ENCODE results near the gene AREL1.

AREL1 gene

GRCh38 chr14:74698465-74698864 is 14.4 kb downstream of the AREL1 start:
- DNase-seq (ENCODE audit: low spot score): no peak

- DNase-seq (ENCODE audit: low spot score): no peak
Measured at GRCh38 chr14:74697976-74698375, 14.9 kb downstream of the AREL1 start.

- no peak for DNase-seq (ENCODE audit: low spot score)
Measured at GRCh38 chr14:74697543-74697942, 15.3 kb downstream of the AREL1 start.

GRCh38 chr14:74697011-74697410 is 15.9 kb downstream of the AREL1 start:
- no peak for DNase-seq (ENCODE audit: low spot score)

GRCh38 chr14:74695406-74695805 is 17.5 kb downstream of the AREL1 start:
- no peak for DNase-seq (ENCODE audit: low spot score)

- no peak for DNase-seq (ENCODE audit: low spot score)
Measured at GRCh38 chr14:74693191-74693590, 19.7 kb downstream of the AREL1 start.

DNA sequence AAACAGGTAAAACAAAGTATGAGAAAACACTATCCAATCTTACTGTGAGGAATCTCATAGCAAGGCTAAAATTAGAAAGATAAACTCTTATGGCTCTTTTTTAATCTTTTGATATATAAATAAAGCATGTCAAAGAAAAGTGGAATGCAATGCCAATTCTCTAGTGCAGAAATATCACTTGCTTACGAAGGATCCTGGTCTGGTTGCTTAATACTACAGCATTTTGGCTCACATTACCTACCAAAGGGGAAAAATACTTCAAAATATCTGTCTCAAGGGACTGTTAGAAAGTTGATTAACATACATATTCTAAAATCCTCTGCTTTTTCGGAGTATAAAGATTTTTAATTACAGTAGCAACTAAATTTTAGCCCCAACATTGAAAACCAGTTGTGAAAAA is 21.4 kb downstream of the AREL1 start:
- DNase-seq (ENCODE audit: low spot score): no peak

- DNase-seq (ENCODE audit: low spot score): no peak
Measured at GRCh38 chr14:74685921-74686678, 26.8 kb downstream of the AREL1 start.

DNA sequence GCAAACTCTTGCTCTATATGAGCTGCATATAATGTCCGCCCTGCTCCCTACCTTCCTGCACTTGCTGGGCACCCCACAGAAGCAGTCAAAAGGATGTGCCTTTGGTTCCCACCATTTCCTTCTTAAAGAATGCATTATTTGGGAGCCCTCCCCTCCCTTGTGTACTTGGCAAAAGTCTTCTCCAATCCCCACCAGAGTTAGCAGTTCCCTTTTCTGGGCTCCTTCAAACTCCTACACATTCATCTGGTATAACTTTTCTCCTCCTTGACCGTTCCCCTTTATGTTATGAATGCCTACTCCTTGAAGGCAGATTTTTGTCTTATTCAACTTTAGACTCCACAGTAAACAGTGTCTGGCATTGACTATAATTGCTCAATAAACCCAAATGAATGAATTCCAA is 27.8 kb downstream of the AREL1 start:
- DNase-seq (ENCODE audit: low spot score): peak; percentile 12

GRCh38 chr14:74684434-74684833 is 28.4 kb downstream of the AREL1 start:
- peak; percentile 74 for DNase-seq (ENCODE audit: low spot score)

DNA sequence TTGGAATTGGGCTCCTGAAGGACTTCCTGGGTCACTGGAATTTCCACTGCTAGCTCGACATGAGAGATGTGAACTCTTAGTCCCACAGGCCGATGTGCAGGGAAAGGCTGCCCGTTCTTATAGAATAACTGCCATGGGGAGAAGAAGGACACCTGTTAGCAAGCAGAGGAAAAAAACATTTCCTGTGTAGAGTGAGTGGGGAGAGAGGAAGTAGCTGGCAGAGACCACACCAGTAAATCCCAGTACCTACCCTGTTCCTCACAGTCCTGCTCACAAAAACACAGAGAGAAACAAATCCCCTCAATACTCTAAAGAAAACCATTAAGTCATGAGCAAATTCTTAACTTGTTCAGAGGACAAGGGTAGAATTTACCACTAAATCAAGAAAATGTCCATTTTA is 29.5 kb downstream of the AREL1 start:
- peak; percentile 12 for DNase-seq (ENCODE audit: low spot score)

DNA sequence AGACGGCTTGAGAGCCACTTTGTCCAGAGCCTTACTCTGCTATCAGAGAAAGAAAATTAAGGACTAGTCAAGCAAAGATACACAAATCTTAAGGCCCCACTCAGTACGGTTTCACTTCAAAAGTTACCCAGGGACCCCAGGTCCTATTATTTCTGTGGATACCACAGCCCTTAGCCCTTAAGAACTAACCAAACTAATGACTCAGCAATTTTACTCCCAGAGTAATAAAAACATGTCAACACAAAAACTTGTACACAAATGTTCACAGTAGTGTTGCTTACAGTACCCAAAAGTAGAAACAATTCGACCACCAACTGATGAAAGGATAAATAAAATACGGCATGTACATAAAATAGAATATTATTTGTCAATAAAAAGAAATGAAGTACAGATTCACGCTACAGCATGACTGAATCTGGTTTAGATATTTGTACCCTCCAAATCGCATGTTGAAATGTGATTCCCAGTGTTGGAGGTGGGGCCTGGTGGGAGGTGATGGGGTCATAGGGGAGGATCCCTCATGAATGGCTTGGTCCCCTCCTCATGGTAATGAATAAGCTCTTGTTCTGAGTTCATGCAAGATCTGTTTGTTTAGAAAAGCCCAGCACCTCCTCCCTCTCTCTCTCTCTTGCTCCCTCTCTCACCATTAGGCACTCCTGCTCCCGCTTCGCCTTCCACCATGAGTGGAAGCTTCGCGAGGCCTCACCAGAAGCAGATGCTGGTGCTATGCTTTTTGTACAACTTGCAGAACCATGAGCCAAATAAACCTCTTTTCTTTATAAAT is 30.5 kb downstream of the AREL1 start:
- DNase-seq (ENCODE audit: low spot score): no peak

- no peak for DNase-seq (ENCODE audit: low spot score)
Measured at GRCh38 chr14:74675219-74675618, 37.7 kb downstream of the AREL1 start.

GRCh38 chr14:74673768-74674167 is 39.1 kb downstream of the AREL1 start:
- no peak for DNase-seq (ENCODE audit: low spot score)

- DNase-seq (ENCODE audit: low spot score): no peak
Measured at GRCh38 chr14:74671789-74672188, 41.1 kb downstream of the AREL1 start.

DNA sequence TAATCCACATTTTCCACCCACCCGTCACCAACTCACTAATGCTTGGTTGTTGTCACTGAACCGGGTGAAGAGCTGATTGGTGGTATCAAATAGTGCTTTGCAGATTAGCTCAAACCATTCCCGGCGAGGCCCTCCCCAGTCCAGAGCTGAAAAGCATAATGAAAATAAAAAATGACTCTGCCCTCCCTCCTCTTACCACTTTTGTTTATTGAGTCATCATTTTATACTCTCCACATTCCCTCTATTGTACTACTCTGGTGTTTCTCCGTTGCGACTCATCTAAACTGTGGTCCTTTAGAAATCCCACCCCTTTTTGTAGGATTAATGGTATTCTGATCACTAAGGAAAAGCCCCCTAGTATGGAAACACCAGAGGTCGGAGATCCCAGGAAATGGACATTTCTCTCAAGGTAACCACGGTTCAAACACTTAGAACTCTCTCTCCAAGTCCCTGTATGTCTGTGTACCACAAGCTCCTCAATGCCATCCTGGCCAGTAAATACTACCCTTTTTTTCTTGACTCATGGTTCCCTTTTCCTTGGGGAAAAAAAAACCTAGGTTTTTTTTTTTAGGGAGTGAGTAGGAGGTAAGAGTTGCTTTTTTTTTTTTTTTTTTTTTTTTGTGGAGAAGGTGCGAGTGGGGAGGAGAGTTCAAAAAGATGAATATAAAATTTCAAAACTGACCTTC is 42.0 kb downstream of the AREL1 start:
- DNase-seq (ENCODE audit: low spot score): no peak

GRCh38 chr14:74669846-74670245 is 43.0 kb downstream of the AREL1 start:
- no peak for DNase-seq (ENCODE audit: low spot score)

GRCh38 chr14:74669256-74669655 is 43.6 kb downstream of the AREL1 start:
- DNase-seq (ENCODE audit: low spot score): no peak

DNA sequence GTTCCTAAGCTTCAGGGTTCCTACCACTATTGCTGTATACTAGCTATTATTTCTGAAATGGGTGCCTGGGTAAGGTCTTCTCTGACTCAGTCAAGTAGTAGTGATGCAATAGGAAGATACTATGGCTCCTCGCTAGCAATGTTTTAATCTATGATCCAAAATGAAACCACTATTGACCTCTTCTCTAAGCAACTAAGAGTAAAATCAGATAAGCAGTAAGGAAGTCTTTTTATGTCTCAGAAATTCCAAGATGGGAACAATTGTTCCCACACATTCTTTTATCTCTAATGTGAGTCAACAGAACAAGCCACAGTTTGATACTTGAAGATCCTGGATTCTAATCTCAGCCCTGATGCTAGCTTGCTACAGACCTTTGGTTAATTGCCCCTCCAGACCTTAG is 45.1 kb downstream of the AREL1 start:
- no peak for DNase-seq (ENCODE audit: low spot score)

DNA sequence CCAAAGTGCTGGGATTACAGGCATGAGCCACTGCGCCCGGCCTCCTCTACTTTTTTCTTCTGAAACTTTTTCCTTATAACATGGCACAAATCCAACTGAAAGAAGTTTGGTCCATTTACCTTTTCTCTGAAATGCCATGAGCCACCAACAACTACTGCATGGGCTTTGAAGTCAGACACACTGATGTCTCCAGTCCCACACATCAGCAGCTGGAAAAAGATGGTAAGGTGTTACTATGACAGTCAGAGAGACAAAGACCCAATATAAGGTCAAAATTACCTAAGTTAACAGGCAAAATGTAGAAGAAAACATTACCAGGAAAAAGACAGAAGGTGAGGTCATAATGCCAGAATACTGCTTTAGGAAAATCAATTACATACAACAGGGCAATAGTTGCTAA is 48.2 kb downstream of the AREL1 start:
- no peak for DNase-seq (ENCODE audit: low spot score)

GRCh38 chr14:74663884-74664283 is 49.0 kb downstream of the AREL1 start:
- DNase-seq (ENCODE audit: low spot score): no peak

DNA sequence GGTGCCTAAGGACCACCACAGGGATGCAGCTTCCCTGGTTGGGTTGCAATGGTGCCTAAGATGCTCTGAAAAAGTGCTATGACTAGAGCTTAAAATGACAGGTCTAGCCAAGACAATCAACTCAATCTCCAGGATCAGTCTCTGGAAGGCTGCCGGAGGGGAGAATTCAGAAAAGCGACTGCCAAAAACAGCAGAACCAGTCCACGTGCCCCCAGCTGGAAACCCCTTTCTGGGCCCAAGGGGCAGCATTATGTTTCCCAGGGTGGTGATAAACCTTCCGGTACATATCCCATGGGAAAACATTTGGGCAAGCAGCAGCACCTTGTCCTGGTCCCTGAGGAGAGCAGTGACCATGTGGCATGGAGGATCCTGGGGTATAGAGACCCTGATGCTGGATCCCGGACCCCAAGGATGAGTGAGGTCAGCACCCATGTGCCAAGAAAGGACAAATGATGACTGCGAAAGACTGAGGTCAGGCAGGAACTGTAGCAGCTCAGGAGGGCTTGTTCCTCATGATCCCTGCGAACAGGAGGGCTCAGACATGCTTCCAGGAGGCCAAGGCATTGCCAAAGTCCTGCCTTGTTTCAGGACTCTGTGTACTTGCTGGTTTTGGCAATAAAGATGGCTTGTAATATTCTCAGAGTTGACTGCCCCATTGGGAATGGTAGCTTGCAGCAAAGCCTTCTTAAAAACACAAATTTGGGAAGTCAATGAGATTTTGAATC is 51.0 kb downstream of the AREL1 start:
- DNase-seq (ENCODE audit: low spot score): no peak

Measured in germinal center (tissue), 1 donor.